GM18520 (cell line): ENCODE measurements around the gene SERTAD3.

Experiments
- ATAC-seq: cut with Tn5 transposase; IDR thresholded peaks from one replicate; pipeline ENCODE4 v1.9.1; 2021; ENCODE audit not compliant: unreplicated experiment

Gene SERTAD3

DNA sequence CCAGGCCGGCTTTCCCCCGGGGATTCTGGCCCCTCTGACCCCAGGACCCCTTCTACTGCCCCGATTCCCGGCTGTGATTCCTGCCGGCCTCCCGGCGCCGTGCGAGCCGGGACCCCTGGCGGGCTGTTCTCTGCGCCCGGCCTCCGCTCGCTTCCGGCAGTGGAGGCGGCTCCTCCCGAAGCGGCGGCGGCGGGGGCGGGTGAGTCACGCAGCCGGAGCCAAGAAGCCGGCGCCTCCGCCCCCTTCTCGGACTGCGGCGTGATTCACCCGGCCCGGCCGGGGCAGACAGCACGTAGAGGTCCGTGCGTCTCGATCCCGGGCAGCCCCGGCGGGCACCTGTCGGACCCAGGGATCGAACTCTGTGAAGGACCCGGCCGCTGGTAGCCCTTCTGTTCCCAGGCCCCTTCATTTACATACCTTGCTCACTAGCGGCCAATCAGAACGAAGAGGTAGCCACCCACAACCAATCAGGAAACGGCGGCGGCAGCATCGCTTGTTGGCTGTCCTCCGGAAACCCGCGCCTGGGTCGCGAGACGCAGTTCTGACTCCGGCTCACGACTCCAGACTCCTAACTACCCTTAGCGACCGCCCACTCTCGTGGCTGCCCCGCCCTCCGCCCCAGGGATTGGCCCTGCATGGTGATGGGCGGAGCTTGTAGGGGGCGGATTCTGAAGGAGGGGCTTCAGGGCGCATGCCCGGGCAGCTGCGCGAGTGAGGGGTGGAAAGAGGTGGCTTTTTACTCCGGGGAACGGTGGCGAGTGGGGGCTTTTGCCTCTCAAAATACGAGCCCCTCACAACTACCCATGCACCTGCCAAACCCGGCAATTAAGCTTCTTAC, 18.5 kb downstream of the SERTAD3 start, which contains the start of gene SERTAD1:
TSS of gene SERTAD1 (minus strand) at position 543 of the 838 bp plus-strand sequence. CDS start 2,446 bp downstream, outside the sequence.
- ATAC-seq = peak; percentile 74

- ATAC-seq = no peak
These were observed 19.3 kb downstream of the SERTAD3 start for GRCh38 chr19:40424637-40425449.

DNA sequence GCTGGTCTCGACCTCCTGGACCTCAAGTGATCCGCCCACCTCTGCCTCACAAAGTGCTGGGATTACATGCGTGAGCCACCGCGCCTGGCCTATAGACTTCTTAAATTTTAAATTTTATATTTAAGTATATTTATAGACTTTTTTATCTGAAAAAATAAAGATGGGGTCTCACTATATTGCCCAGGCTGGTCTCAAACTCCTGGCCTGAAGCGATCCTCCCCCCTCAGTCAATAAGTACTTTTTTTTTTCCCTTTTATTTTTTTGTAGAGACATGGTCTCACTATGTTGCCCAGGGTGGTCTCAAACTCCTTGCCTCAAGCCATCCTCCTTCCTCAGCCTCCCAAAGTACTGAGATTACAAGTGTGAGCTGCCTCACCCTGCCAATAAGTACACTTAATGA, 20.2 kb downstream of the SERTAD3 start:
- no peak for ATAC-seq

DNA sequence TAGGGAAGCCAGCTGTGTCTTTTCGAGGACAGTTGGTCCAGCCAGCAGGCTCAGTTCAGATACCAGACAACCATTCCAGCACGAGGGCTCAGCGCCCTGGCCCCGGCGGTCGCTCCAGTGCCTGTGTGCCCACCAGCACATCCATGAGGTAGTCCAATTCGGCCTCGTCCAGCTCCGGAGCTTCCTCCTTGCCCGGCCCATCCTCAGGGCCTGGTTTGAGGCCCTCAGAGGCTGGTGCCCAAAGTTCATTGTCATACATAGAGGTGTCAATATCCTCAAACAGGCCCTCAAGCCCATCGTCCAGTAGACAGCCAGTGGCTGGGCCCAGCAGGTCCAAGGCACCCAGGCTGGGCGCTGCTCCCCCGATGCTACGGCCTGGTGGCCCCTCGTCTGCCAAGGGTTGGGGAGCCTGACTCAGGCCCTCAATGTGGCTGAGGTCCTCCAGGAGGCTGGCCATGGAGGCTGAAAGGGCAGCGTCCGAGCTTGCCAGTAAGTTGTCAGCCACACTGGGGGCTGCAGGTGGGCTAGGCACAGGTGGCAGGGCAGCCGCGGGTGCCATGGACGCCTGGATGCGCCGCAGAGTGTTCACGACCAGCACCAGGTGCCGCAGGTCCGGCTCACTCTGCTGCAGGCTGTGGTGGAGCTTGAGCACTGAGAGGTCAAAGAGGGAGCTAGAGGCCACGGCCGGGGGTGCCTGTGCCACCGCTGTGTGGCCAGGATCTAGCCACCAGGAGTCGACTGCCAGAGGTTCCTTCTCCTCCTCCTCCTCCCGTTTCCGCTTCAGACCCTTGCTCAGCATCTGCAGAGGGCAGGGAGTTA, 21.2 kb downstream of the SERTAD3 start:
- no peak for ATAC-seq

DNA sequence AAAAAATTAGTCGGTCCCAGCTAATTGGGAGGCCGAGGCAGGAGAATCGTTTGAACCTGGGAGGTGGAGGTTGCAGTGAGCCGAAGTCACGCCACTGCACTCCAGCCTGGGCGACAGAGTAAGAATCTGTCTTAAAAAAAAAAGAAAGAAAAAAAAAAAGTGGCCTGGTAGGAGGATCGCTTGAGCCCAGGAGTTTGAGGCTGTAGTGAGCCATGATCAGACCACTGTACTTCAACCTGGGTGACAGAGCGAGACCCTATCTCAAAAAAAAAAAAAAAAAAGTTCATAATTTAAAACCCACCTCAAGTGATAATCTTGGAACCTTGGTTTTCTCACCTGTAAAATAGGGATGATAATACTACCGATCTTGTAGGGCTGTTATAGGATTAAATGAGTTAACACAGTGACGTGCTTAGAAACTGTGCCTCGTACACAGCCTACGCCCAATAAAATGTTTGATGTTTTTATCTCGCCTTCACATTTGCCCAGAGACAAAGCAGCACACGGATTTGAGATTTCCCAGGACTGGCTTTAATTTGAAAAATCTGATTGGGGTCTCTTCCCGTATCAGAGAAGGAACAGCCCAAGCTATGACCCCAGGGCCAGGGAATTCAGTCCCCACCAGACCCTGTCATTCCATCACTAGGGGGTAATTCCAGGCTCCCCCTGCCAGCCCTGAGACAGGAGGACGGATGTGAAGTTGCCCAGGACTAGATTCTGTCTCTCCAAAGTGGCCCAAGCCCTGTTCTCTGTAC, 22.0 kb downstream of the SERTAD3 start:
- ATAC-seq = no peak

DNA sequence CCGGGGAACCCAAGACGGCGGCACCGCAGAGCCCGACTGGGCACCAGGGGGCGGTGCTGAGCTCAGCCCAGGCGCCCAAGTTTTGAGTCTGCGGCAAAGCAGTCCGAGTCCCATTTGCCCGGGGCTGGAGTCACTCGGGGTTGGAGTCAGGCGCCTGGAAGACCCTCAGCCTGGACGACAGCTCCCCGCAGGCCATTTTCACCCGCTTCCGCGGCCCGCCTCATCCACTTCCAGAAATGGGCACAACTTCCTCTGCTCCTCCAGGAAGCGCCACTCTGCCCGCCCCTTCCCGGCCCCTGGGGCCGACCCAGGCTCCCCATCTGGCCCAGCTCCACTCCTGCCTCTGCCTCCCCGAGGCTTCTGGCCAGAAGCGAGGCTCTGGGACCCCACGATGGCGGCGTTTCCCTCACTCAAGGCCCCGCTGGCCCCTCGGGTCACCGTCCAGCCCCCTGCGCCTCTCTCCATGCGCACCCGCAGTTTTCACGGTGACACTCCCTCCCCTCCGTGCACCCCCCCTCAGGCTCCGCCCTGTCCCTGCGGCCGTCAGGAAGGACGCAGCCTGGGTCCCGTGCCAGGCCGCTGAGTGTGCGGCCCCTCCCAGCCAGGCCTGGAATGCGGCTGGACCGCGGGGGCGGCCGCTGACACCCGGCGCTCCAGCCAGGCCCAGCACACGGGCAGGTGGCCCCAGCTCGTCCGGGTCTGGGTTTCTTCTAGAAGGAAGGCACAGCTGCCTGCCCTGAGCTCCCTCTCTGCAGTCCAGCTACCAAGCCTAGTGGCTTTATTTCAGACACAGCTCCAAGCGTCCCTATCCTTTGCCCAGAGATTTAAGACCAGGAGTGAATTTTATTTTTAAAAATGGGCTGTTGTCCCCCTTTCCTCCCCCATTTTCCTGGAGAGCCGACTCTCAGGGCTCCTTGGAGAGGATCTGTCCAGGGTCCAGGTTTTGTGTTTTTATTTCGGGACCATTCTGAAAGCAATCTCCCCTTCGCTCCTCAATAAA, 23.1 kb downstream of the SERTAD3 start:
- ATAC-seq = peak; percentile 19

DNA sequence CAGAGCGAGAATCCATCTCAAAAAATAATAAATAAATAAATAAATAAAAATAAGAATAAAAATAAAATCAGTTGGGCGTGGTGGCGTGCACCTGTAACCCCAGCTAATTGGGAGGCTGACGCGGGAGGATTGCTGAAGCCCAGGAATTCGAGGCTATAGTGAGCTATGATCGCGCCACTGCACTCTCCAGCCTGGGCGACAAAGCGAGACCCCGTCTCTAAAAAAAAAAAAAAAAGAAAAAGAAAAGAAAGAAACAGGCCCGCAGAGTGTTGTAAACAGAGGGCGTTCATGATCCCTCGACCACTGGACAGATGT, 23.7 kb downstream of the SERTAD3 start:
- ATAC-seq = no peak

DNA sequence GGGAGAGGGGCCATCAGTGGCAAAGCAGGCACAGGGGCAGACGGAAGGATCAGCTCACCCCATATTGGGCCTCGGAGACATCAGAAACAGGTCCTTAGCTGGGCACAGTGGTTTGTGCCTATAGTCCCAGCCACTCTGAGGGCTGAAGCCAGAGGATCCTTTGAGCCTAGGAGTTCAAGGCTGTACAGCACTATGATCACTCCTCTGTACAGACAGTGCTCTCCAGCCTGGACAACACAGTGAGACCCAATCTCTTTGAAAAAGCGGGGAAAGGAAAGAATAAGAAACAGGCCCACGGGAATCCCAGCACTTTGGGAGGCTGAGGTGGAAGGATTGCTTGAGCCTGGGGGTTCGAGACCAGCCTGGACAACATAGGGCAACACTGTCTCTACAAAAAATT, 24.4 kb downstream of the SERTAD3 start:
- no peak for ATAC-seq

- ATAC-seq = no peak
These were observed 25.0 kb downstream of the SERTAD3 start for GRCh38 chr19:40419066-40419612.

DNA sequence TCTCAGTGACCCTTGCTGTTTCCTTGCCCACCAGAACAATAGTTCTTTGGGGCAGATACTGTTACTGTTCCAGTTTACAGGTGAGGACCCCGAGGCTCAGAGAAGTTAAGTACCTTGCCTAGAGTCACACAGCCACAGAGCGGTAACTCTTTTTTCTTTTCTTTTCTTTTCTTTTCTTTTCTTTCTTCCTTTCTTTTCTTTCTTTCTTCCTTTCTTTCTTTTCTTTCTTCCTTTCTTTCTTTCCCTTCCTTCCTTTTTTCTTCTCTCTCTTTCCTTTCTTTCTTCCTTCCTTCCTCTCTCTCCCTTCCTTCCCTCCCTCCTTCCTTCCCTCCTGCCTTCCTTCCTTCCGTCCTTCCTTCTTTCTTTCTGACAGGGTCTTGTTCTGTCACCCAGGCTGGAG, 26.1 kb downstream of the SERTAD3 start:
- ATAC-seq = no peak

GRCh38 chr19:40417643-40417981, 26.5 kb downstream of the SERTAD3 start:
- no peak for ATAC-seq

- no peak for ATAC-seq
These were observed 27.1 kb downstream of the SERTAD3 start for GRCh38 chr19:40416918-40417642.

DNA sequence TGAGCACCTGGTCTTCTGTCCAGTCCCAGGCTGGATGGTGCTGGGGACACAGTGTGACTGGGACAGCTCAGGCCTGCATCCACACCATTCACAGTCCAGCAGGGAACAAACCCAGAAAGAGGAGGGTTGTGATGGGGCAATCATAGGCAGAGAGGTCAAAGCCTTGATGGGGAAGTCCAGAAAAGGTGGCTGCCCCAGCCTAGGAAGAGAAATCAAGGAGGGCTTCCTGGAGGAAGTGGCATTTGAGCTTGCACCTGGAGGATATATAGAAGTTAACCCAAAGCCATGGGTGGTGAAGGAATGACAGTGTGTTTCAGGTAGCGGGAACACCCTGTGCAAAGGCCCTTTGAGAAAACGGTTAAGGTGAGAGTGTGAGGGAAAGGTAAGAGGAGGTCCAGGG, 28.4 kb downstream of the SERTAD3 start:
- no peak for ATAC-seq

GRCh38 chr19:40414542-40415535, 29.3 kb downstream of the SERTAD3 start:
- ATAC-seq = no peak

DNA sequence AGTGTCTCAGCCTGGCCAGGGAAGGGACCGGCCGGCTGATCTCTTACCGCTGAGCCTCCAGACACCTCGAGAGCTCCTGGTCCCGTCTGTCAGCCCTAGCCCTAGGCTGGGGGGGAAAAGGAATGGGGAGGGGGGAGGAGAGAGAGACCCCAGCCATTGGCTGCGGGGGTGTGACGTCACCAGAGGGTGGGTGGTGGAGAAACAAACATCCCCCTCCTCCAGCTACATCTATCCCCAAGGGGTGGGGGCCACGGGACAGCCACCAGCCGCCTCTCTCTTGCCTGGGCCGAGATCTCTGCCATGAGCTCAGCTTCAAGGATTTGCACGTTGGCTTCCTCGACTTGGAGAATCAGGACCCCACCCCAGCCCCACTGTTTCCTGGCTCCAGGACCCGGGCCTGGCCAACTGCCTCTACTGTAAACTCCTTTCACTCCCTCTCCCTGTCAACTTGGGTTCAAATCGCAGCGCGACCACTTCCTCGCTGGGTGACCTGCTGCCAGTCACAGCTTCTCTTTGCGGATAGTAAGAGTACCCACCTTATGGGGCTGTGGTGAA, 30.8 kb downstream of the SERTAD3 start, which contains the start of gene PRX:
TSS of gene PRX (minus strand) at position 88 of the 555 bp plus-strand sequence. CDS start 5,446 bp downstream, outside the sequence.
- no peak for ATAC-seq

DNA sequence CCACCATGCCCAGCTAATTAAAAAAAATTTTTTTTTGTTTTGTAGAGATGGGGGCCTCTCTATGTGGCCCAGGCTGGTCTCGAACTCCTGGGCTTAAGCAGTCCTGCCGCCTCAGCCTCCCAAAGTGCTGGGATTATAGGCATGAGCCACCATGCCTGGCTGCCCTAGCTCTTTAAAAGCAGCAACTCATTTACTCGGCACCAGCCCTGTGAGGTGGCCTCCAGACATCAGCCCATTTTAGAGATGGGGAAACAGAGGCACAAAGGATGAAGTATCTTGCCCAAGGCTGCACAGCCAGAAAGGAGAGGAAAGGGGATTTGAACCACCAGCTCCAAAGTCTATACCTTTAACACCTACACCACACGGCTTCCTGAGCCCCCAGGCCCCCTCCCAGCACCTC, 31.3 kb downstream of the SERTAD3 start:
- no peak for ATAC-seq

DNA sequence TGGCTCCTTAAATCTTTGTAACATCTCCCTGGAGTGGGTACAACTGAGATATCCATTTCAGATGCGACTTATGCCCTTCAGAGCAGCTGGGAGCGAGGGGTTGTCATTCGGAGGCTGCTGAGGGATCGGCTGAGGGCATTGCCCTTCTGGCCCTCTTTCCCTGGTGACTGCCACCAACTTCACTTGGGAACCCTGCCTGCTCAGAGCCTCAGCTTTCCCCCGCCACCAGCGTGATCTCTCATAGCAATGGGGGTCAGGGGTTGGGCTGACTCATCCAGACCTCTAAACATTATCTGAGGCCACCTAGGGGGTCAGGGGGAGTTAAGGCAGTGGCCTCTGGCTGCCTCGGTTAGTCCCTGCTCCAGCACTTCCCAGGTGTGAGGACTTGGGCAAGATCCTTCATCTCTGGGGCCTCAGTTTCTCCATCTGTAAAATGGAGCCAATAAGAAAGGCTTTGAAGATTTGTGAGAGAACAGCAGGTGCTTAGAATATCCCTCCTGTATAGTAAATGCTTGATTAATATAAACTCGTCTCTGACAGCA, 32.1 kb downstream of the SERTAD3 start:
- no peak for ATAC-seq
